ENCODE measurements around the gene PCK1.

PCK1 gene

GRCh38 chr20:57568960-57569359 is 8.1 kb downstream of the PCK1 start:
- Histone ChIP-seq H3K4me2 (ENCODE audit: low read length) (no peak overlapping the region), H3K4me1 (ENCODE audit: control insufficient read depth, low read length) (no peaks in the 10 kb centered on the region), H3F3A (ENCODE audit: control insufficient read depth, insufficient read depth) (no peaks in the 10 kb centered on the region), H3K79me2 (ENCODE audit: control insufficient read depth, low read length) (no peaks in the 10 kb centered on the region), H4K20me1 (ENCODE audit: control insufficient read depth, insufficient read depth, low read depth, low read length) (no peaks in the 10 kb centered on the region), H3K36me3 (ENCODE audit: control insufficient read depth, low read length) (no peaks in the 10 kb centered on the region), H3K27ac (ENCODE audit: low read depth, low read length) (no peak overlapping the region), H3K27me3 (ENCODE audit: control insufficient read depth, low read length) (peaks cover 1% of the 10 kb centered on the region), H3K9me3 (ENCODE audit: control insufficient read depth, insufficient read depth, low read length) (no peaks in the 10 kb centered on the region), H3K9me2 (replicated peaks; ENCODE audit: control insufficient read depth, low read length) (no peaks in the 10 kb centered on the region), H3K4me3 (ENCODE audit: low read length) (no peak overlapping the region)
- no peak for TF ChIP-seq EZH2phosphoT487 (IDR thresholded peaks at IDR 0.05; ENCODE audit: borderline replicate concordance, low read length)
- TF ChIP-seq CTCF (IDR thresholded peaks at IDR 0.05; ENCODE audit: low read depth, low read length, poor library complexity, severe bottlenecking): no peak

GRCh38 chr20:57570145-57570850 is 9.4 kb downstream of the PCK1 start:
- H3K9me2 ChIP-seq (replicated peaks; ENCODE audit: control insufficient read depth, low read length): no peaks in the 10 kb centered on the region
- H3K36me3 ChIP-seq (ENCODE audit: control insufficient read depth, low read length): no peaks in the 10 kb centered on the region
- no peak overlapping the region for H3K4me2 ChIP-seq (ENCODE audit: low read length)
- no peaks in the 10 kb centered on the region for H3K79me2 ChIP-seq (ENCODE audit: control insufficient read depth, low read length)
- no peak overlapping the region for H3K27ac ChIP-seq (ENCODE audit: low read depth, low read length)
- H3K4me3 ChIP-seq (ENCODE audit: low read length): no peak overlapping the region
- H3K4me1 ChIP-seq (ENCODE audit: control insufficient read depth, low read length): no peaks in the 10 kb centered on the region
- H4K20me1 ChIP-seq (ENCODE audit: control insufficient read depth, insufficient read depth, low read depth, low read length): no peaks in the 10 kb centered on the region
- no peaks in the 10 kb centered on the region for H3K9me3 ChIP-seq (ENCODE audit: control insufficient read depth, insufficient read depth, low read length)
- H3F3A ChIP-seq (ENCODE audit: control insufficient read depth, insufficient read depth): no peaks in the 10 kb centered on the region
- H3K27me3 ChIP-seq (ENCODE audit: control insufficient read depth, low read length): peaks cover 13% of the 10 kb centered on the region
- TF ChIP-seq CTCF (IDR thresholded peaks at IDR 0.05; ENCODE audit: low read depth, low read length, poor library complexity, severe bottlenecking) (no peak), EZH2phosphoT487 (IDR thresholded peaks at IDR 0.05; ENCODE audit: borderline replicate concordance, low read length) (no peak)

- peaks cover 19% of the 10 kb centered on the region for H3K27me3 ChIP-seq (ENCODE audit: control insufficient read depth, low read length)
- no peaks in the 10 kb centered on the region for H3K9me2 ChIP-seq (replicated peaks; ENCODE audit: control insufficient read depth, low read length)
- H3K27ac ChIP-seq (ENCODE audit: low read depth, low read length): no peak overlapping the region
- TF ChIP-seq CTCF (IDR thresholded peaks at IDR 0.05; ENCODE audit: low read depth, low read length, poor library complexity, severe bottlenecking): no peak
- TF ChIP-seq EZH2phosphoT487 (IDR thresholded peaks at IDR 0.05; ENCODE audit: borderline replicate concordance, low read length): no peak
- no peak overlapping the region for H3K4me3 ChIP-seq (ENCODE audit: low read length)
- no peaks in the 10 kb centered on the region for H3F3A ChIP-seq (ENCODE audit: control insufficient read depth, insufficient read depth)
- H3K4me2 ChIP-seq (ENCODE audit: low read length): no peak overlapping the region
- no peaks in the 10 kb centered on the region for H3K4me1 ChIP-seq (ENCODE audit: control insufficient read depth, low read length)
- H4K20me1 ChIP-seq (ENCODE audit: control insufficient read depth, insufficient read depth, low read depth, low read length): no peaks in the 10 kb centered on the region
- H3K79me2 ChIP-seq (ENCODE audit: control insufficient read depth, low read length): no peaks in the 10 kb centered on the region
- no peaks in the 10 kb centered on the region for H3K9me3 ChIP-seq (ENCODE audit: control insufficient read depth, insufficient read depth, low read length)
- H3K36me3 ChIP-seq (ENCODE audit: control insufficient read depth, low read length): no peaks in the 10 kb centered on the region
These were observed 10.0 kb downstream of the PCK1 start for GRCh38 chr20:57570920-57571319.

Data from DOHH2 (cell line).